WERI-Rb-1 (cell line): ENCODE data around the gene SPTBN1.

Experiments used
- DNase-seq: peaks from one replicate; pipeline ENCODE4 v3.0.0-alpha.2; 2020
- H3K27ac ChIP-seq: fragments of 250-450 bp; sonication (Bioruptor Pico); 2 replicates; pipeline ENCODE4 v1.5.1; 2020; ENCODE audit warnings: mild to moderate bottlenecking, moderate library complexity
- H3K27me3 ChIP-seq: fragments of 250-450 bp; sonication (Bioruptor Pico); 2 replicates; pipeline ENCODE4 v1.5.1; 2021; ENCODE audit warnings: mild to moderate bottlenecking, low read depth, moderate library complexity; ENCODE audit not compliant: insufficient read depth, severe bottlenecking
- H3K36me3 ChIP-seq: fragments of 250-450 bp; sonication (Bioruptor Pico); 2 replicates; pipeline ENCODE4 v1.5.1; 2020; ENCODE audit warnings: mild to moderate bottlenecking, moderate library complexity
- H3K4me3 ChIP-seq: 2 replicates; pipeline ENCODE4 v1.5.1; 2011; ENCODE audit warnings: low read depth, mild to moderate bottlenecking, control low read depth, low read length
- H3K9me3 ChIP-seq: fragments of 250-450 bp; sonication (Bioruptor Pico); 2 replicates; pipeline ENCODE4 v1.5.1; 2021; ENCODE audit warnings: mild to moderate bottlenecking, moderate library complexity; ENCODE audit not compliant: severe bottlenecking
- TF ChIP-seq, protein P1 (sequence below): IDR thresholded peaks from 2 replicates; pipeline ENCODE4 v1.5.1; 2011; ENCODE audit warnings: low read depth, mild to moderate bottlenecking, control low read depth, inconsistent platforms, low read length

The SPTBN1 gene

DNA sequence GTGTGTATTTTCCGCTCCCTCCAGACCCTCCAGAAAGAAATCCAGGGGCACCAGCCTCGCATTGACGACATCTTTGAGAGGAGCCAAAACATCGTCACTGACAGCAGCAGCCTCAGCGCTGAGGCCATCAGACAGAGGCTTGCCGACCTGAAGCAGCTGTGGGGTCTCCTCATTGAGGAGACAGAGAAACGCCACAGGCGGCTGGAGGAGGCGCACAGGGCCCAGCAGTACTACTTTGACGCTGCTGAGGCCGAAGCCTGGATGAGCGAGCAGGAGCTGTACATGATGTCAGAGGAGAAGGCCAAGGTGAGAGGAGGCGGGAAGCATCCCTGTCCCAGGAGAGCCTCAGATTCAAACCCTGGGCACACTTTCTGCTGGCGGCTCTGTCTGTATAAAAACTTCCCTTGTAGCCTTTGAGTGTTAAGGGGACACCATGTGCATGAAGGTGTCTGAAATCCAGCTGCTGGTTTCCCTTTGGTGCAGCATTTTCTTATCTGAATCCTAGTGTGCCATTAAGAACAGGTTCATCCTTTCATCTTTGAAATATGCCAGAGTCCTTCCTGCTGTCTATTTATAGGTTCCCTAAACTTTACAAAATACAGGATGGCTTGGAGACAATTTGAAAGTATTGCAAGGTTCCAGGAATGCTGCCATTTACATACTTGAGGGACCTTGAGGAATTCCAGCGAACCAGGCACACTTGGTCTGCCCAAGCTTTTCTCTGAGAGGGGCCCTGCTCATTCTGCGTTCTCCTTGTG, 190.2 kb downstream of the SPTBN1 start:
- TF ChIP-seq, protein P1, sequence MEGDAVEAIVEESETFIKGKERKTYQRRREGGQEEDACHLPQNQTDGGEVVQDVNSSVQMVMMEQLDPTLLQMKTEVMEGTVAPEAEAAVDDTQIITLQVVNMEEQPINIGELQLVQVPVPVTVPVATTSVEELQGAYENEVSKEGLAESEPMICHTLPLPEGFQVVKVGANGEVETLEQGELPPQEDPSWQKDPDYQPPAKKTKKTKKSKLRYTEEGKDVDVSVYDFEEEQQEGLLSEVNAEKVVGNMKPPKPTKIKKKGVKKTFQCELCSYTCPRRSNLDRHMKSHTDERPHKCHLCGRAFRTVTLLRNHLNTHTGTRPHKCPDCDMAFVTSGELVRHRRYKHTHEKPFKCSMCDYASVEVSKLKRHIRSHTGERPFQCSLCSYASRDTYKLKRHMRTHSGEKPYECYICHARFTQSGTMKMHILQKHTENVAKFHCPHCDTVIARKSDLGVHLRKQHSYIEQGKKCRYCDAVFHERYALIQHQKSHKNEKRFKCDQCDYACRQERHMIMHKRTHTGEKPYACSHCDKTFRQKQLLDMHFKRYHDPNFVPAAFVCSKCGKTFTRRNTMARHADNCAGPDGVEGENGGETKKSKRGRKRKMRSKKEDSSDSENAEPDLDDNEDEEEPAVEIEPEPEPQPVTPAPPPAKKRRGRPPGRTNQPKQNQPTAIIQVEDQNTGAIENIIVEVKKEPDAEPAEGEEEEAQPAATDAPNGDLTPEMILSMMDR = no peak
- Histone ChIP-seq H3K27me3 (no peaks in the 10 kb centered on the region), H3K36me3 (peaks cover 94% of the 10 kb centered on the region), H3K9me3 (no peaks in the 10 kb centered on the region), H3K4me3 (no peak overlapping the region), H3K27ac (no peak overlapping the region)
- DNase-seq = no peak

- H3K36me3 ChIP-seq = peaks cover 100% of the 10 kb centered on the region
- no peak overlapping the region for H3K27ac ChIP-seq
- no peaks in the 10 kb centered on the region for H3K27me3 ChIP-seq
- DNase-seq = no peak
- H3K9me3 ChIP-seq = no peaks in the 10 kb centered on the region
- H3K4me3 ChIP-seq = no peak overlapping the region
- TF ChIP-seq, protein P1 = no peak
Measured at GRCh38 chr2:54648256-54648655, 192.1 kb downstream of the SPTBN1 start.

DNA sequence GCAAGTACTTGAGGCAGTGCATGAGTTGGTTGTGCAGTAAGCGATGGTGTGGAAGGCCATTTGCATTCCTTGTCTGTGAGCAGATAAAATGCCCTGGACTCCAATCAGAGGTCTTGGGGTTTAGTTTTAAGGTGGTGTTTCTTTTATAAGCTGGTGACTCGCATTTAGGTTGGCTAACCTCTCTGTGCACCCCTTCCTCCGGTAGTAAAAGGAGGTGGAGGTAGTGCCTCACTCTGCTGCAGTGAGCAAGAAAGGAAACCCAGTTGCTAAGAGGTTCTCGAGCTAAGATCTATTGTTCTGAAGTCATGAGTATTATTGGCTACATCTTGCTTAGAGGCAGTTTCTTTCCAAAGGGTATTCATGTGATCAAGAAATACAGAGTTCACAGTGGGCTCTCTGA, 193.1 kb downstream of the SPTBN1 start:
- Histone ChIP-seq H3K27ac (no peak overlapping the region), H3K27me3 (no peaks in the 10 kb centered on the region), H3K4me3 (no peak overlapping the region), H3K9me3 (no peaks in the 10 kb centered on the region), H3K36me3 (peaks cover 100% of the 10 kb centered on the region)
- no peak for DNase-seq
- TF ChIP-seq, protein P1 = no peak

GRCh38 chr2:54649633-54650032, 193.5 kb downstream of the SPTBN1 start:
- H3K36me3 ChIP-seq = peaks cover 100% of the 10 kb centered on the region
- no peak overlapping the region for H3K27ac ChIP-seq
- H3K27me3 ChIP-seq = no peaks in the 10 kb centered on the region

GRCh38 chr2:54650612-54651011, 194.5 kb downstream of the SPTBN1 start:
- no peak for DNase-seq
- H3K27ac ChIP-seq = no peak overlapping the region
- peaks cover 100% of the 10 kb centered on the region for H3K36me3 ChIP-seq
- no peaks in the 10 kb centered on the region for H3K9me3 ChIP-seq
- TF ChIP-seq, protein P1 = no peak
- no peaks in the 10 kb centered on the region for H3K27me3 ChIP-seq
- no peak overlapping the region for H3K4me3 ChIP-seq

More at GRCh38 chr2:54649633-54650032, 193.5 kb downstream of the SPTBN1 start:
- no peak for DNase-seq
- H3K4me3 ChIP-seq = no peak overlapping the region
- H3K9me3 ChIP-seq = no peaks in the 10 kb centered on the region
- TF ChIP-seq, protein P1 = no peak

DNA sequence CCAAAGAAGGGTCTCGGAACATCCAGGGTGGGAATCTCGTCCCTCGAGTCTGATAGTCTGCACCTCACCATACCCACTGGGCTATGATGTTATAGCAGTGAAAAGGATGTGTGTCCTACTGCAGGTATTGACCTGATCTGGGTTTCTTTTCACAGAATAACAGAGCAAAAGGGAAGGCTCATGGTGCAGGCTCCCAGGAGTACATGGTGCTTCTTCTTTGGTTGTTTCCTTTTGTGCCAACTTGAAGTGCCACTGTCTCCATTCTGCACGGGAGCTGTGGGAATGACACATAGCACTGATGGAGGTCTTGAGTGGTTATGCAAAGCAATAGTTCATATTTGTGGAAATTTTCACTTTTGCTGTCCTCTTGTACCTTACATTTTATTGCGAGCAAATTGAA, 195.2 kb downstream of the SPTBN1 start:
- DNase-seq = no peak
- no peak overlapping the region for H3K27ac ChIP-seq
- no peaks in the 10 kb centered on the region for H3K9me3 ChIP-seq
- peaks cover 100% of the 10 kb centered on the region for H3K36me3 ChIP-seq
- TF ChIP-seq, protein P1 = no peak
- no peaks in the 10 kb centered on the region for H3K27me3 ChIP-seq
- H3K4me3 ChIP-seq = no peak overlapping the region
